GM21528 (cell line): Measurements from ENCODE around the gene PAMR1.

Source experiments
- ATAC-seq: cut with Tn5 transposase; IDR thresholded peaks from one replicate; pipeline ENCODE4 v1.9.1; 2021; ENCODE audit warnings: mild to moderate bottlenecking, moderate library complexity; ENCODE audit not compliant: unreplicated experiment, low FRiP score

Gene PAMR1

GRCh38 chr11:35507688-35508087 lies 17.7 kb downstream of the PAMR1 start:
- no peak for ATAC-seq

- no peak for ATAC-seq
Observed at GRCh38 chr11:35501776-35502175, 23.6 kb downstream of the PAMR1 start.

GRCh38 chr11:35500744-35501143 lies 24.7 kb downstream of the PAMR1 start:
- ATAC-seq, result no peak

GRCh38 chr11:35496416-35496815 lies 29.0 kb downstream of the PAMR1 start:
- no peak for ATAC-seq

- no peak for ATAC-seq
Observed at GRCh38 chr11:35494957-35495490, 30.4 kb downstream of the PAMR1 start.

GRCh38 chr11:35491231-35491871 lies 34.1 kb downstream of the PAMR1 start:
- ATAC-seq, result no peak

- ATAC-seq, result no peak
Observed at GRCh38 chr11:35488117-35488516, 37.3 kb downstream of the PAMR1 start.

- no peak for ATAC-seq
Observed at GRCh38 chr11:35487532-35488078, 37.8 kb downstream of the PAMR1 start.

GRCh38 chr11:35486934-35487333 lies 38.5 kb downstream of the PAMR1 start:
- ATAC-seq, result no peak

- no peak for ATAC-seq
Observed at GRCh38 chr11:35486446-35486845, 39.0 kb downstream of the PAMR1 start.

GRCh38 chr11:35485656-35486322 lies 39.6 kb downstream of the PAMR1 start:
- ATAC-seq, result peak; percentile 82

GRCh38 chr11:35484435-35484834 lies 41.0 kb downstream of the PAMR1 start:
- no peak for ATAC-seq

GRCh38 chr11:35483131-35483820 lies 42.1 kb downstream of the PAMR1 start:
- no peak for ATAC-seq

- no peak for ATAC-seq
Observed at GRCh38 chr11:35479731-35480130, 45.7 kb downstream of the PAMR1 start.

- no peak for ATAC-seq
Observed at GRCh38 chr11:35478471-35479091, 46.8 kb downstream of the PAMR1 start.

- no peak for ATAC-seq
Observed at GRCh38 chr11:35477901-35478300, 47.5 kb downstream of the PAMR1 start.

- ATAC-seq, result no peak
Observed at GRCh38 chr11:35474688-35475087, 50.7 kb downstream of the PAMR1 start.

GRCh38 chr11:35473795-35474374 lies 51.5 kb downstream of the PAMR1 start:
- no peak for ATAC-seq

- ATAC-seq, result no peak
Observed at GRCh38 chr11:35470616-35471015, 54.8 kb downstream of the PAMR1 start.

GRCh38 chr11:35466058-35466457 lies 59.4 kb downstream of the PAMR1 start:
- ATAC-seq, result no peak
